Lower lobe of right lung (tissue), 2 donors: Measurements from ENCODE around the gene KIF16B. TPM values are rescaled to one million over a fixed set of nuclear protein-coding genes. Genes with fewer than 3 reads are reported as not detected.

Experiments used
- ATAC-seq, 2 donors: fragments of 200-7000 bp; cut with Tn5 transposase; one replicate each; pipeline ENCODE4 v1.9.1; 2020 to 2022; ENCODE audit warnings: mild to moderate bottlenecking in 2 of 2, moderate library complexity in 2 of 2
- DNase-seq: peaks from one replicate; pipeline ENCODE4 v3.0.0-alpha.2; 2020
- H3K27ac ChIP-seq: fragments of 200-600 bp; one replicate; pipeline ENCODE4 v1.8.0; 2022
- H3K27me3 ChIP-seq: fragments of 200-600 bp; one replicate; pipeline ENCODE4 v1.8.0; 2022; ENCODE audit warnings: low read depth
- H3K36me3 ChIP-seq: fragments of 200-600 bp; one replicate; pipeline ENCODE4 v1.8.0; 2022; ENCODE audit warnings: mild to moderate bottlenecking
- H3K4me1 ChIP-seq: fragments of 200-600 bp; one replicate; pipeline ENCODE4 v1.8.0; 2022
- H3K4me3 ChIP-seq: fragments of 200-600 bp; one replicate; pipeline ENCODE4 v1.8.0; 2022; ENCODE audit warnings: mild to moderate bottlenecking
- H3K9me3 ChIP-seq: fragments of 200-600 bp; one replicate; pipeline ENCODE4 v1.8.0; 2022
- intact Hi-C: fragments of 100-400 bp; cut with DNase I; formaldehyde crosslinking; loops from one replicate; pipeline ENCODE4 v1.11.0; 2022
- total RNA-seq: library from RNA; stranded (reverse); fragmentation: NEBNext Ultra II Directional; extraction: Animal tissue kit (Norgen Biotek cat#: 25700); gene quantifications from one replicate; pipeline ENCODE4 v1.2.1, GENCODE V29; 2021
- TF ChIP-seq, protein P1 (sequence below): fragments of 200-600 bp; IDR thresholded peaks from one replicate; pipeline ENCODE4 v1.8.0; 2022; ENCODE audit warnings: antibody characterized with exemption, mild to moderate bottlenecking
- donor health status: DM: no; HTN: yes; CAD: no; lungs with severe emphysema.

The KIF16B gene
- total RNA-seq, 1 donor from 2014 or later = 25.1 TPM

DNA sequence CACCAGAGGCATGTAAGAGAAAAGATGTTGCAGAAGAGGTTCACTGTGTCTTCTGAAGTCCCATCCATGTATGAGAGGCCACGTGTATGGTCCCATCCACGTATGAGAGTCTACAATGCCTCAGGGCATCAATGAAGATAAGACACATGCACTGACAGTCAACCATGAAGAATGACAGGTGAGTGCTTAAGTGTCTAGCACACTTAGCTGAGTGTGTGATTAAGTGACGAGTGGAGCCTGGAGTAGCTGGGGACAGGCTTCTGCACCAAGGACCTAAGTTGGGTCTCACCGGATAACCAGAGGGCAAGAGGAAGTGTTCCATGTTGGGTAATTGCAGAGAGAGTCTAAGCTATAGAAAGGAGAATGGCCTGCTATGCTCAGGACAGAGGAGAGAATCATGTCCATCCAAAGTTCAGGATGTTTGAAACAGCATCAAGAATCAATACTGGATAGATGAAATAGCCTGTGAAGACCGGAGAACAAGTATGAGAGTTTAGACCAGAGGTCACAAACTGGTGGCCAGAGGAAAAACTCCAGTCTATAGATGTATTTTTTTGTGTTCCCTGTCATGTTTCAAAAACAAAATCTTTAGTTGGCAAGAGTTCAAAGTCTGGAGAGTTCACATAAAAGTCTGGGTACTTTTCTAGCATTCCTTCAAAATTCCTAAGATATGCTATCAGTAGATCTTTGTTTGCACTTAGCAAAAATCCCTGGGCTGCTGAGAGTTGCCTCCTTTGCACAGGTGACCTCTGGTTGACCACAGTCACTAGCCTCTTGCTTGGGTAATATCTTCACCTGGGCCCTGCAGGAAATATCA lies 165.8 kb downstream of the KIF16B start:
- H3K4me3 ChIP-seq = no peak overlapping the region
- ATAC-seq = no peak
- no peak for DNase-seq
- intact Hi-C loops = no loop called here
- H3K27ac ChIP-seq = no peak overlapping the region
- H3K27me3 ChIP-seq = no peaks in the 10 kb centered on the region
- H3K9me3 ChIP-seq = peaks cover 11% of the 10 kb centered on the region
- TF ChIP-seq, protein P1, sequence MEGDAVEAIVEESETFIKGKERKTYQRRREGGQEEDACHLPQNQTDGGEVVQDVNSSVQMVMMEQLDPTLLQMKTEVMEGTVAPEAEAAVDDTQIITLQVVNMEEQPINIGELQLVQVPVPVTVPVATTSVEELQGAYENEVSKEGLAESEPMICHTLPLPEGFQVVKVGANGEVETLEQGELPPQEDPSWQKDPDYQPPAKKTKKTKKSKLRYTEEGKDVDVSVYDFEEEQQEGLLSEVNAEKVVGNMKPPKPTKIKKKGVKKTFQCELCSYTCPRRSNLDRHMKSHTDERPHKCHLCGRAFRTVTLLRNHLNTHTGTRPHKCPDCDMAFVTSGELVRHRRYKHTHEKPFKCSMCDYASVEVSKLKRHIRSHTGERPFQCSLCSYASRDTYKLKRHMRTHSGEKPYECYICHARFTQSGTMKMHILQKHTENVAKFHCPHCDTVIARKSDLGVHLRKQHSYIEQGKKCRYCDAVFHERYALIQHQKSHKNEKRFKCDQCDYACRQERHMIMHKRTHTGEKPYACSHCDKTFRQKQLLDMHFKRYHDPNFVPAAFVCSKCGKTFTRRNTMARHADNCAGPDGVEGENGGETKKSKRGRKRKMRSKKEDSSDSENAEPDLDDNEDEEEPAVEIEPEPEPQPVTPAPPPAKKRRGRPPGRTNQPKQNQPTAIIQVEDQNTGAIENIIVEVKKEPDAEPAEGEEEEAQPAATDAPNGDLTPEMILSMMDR = no peak
- no peaks in the 10 kb centered on the region for H3K4me1 ChIP-seq
- H3K36me3 ChIP-seq = peaks cover 26% of the 10 kb centered on the region

DNA sequence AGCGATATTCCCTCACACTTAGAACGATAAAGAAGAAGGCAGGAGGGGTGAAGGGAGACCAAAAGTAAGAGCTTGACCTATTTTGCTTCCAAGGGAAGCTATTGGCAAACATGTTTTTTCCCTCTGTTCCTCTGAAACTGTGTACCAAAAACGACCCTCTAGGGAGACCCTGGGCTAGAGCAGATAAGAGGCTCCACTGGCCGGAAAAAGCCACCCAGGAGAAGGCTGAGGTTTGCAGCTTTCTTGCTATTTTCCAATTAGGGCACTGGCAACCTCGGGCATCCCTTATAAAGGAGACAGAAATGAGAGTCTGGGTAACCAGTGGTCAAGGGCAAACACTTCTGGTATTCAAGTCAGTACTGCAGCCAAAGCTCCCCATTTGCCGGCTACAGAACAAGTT lies 168.0 kb downstream of the KIF16B start:
- DNase-seq (no peak), ATAC-seq (no peak)
- intact Hi-C loops = no loop called here
- Histone ChIP-seq H3K4me3 (no peak overlapping the region), H3K27me3 (no peaks in the 10 kb centered on the region), H3K36me3 (peaks cover 26% of the 10 kb centered on the region), H3K4me1 (no peaks in the 10 kb centered on the region), H3K9me3 (no peaks in the 10 kb centered on the region), H3K27ac (no peak overlapping the region)
- TF ChIP-seq, protein P1 = no peak

GRCh38 chr20:16404640-16405039 lies 168.6 kb downstream of the KIF16B start:
- H3K4me3 ChIP-seq = no peak overlapping the region
- ATAC-seq (no peak), DNase-seq (no peak)
- peaks cover 26% of the 10 kb centered on the region for H3K36me3 ChIP-seq
- intact Hi-C loops = no loop called here
- no peak overlapping the region for H3K27ac ChIP-seq
- H3K27me3 ChIP-seq = no peaks in the 10 kb centered on the region
- no peaks in the 10 kb centered on the region for H3K4me1 ChIP-seq
- no peaks in the 10 kb centered on the region for H3K9me3 ChIP-seq
- TF ChIP-seq, protein P1 = no peak

GRCh38 chr20:16404171-16404570 lies 169.1 kb downstream of the KIF16B start:
- ATAC-seq (no peak), DNase-seq (no peak)
- TF ChIP-seq, protein P1 = no peak
- Histone ChIP-seq H3K9me3 (no peaks in the 10 kb centered on the region), H3K27me3 (no peaks in the 10 kb centered on the region), H3K4me1 (no peaks in the 10 kb centered on the region), H3K27ac (no peak overlapping the region), H3K36me3 (peaks cover 26% of the 10 kb centered on the region), H3K4me3 (no peak overlapping the region)
- intact Hi-C loops = no loop called here

- ATAC-seq = no peak
- intact Hi-C loops = no loop called here
These were observed 173.0 kb downstream of the KIF16B start for GRCh38 chr20:16400234-16400633.

More at GRCh38 chr20:16400234-16400633, 173.0 kb downstream of the KIF16B start:
- TF ChIP-seq, protein P1 = no peak
- H3K4me1 ChIP-seq = no peaks in the 10 kb centered on the region
- H3K4me3 ChIP-seq = no peak overlapping the region
- H3K36me3 ChIP-seq = peaks cover 16% of the 10 kb centered on the region
- H3K27me3 ChIP-seq = no peaks in the 10 kb centered on the region
- no peak for DNase-seq
- H3K9me3 ChIP-seq = no peaks in the 10 kb centered on the region
- no peak overlapping the region for H3K27ac ChIP-seq
